Ectodermal cell (in vitro differentiated cells): Measurements from ENCODE around the gene UBASH3B.

ENCODE experiments used
- H3K27ac ChIP-seq: 2 replicates; pipeline ENCODE4 v1.7.0; 2013; ENCODE audit warnings: mild to moderate bottlenecking, low read depth, low read length; ENCODE audit not compliant: insufficient read depth, poor library complexity, severe bottlenecking
- H3K27me3 ChIP-seq: 2 replicates; pipeline ENCODE4 v1.7.0; 2013; ENCODE audit warnings: mild to moderate bottlenecking, low read length; ENCODE audit not compliant: insufficient read depth, control insufficient read depth, poor library complexity, severe bottlenecking
- H3K36me3 ChIP-seq: one replicate; pipeline ENCODE4 v1.7.0; 2013; ENCODE audit warnings: low read length; ENCODE audit not compliant: control insufficient read depth, insufficient read depth
- H3K4me1 ChIP-seq: one replicate; pipeline ENCODE4 v1.7.0; 2013; ENCODE audit warnings: low read length; ENCODE audit not compliant: control insufficient read depth, insufficient read depth
- H3K4me3 ChIP-seq: 2 replicates; pipeline ENCODE4 v1.7.0; 2013; ENCODE audit warnings: low read depth, low read length, control low read depth; ENCODE audit not compliant: insufficient read depth
- H3K9me3 ChIP-seq: 2 replicates; pipeline ENCODE4 v1.7.0; 2013; ENCODE audit warnings: mild to moderate bottlenecking, low read length, moderate library complexity; ENCODE audit not compliant: control insufficient read depth
- WGBS, 2 experiments: methylation state at CpG; one replicate each; pipeline ENCODE4 v1.1.7; 2013; ENCODE audit warnings: missing lambda C conversion rate in 2 of 2; 5-methylcytosine and 5-hydroxymethylcytosine counted together

Gene UBASH3B

GRCh38 chr11:122758974-122759373 is 103.5 kb downstream of the UBASH3B start:
- no peaks in the 10 kb centered on the region for H3K27me3 ChIP-seq
- H3K4me1 ChIP-seq, result peaks cover 6% of the 10 kb centered on the region
- no peaks in the 10 kb centered on the region for H3K9me3 ChIP-seq
- no peak overlapping the region for H3K27ac ChIP-seq
- WGBS, 2 experiments, result 89 to 93% methylated on average over 5 of the region's 5 CpGs
- H3K4me3 ChIP-seq, result no peak overlapping the region
- no peaks in the 10 kb centered on the region for H3K36me3 ChIP-seq

GRCh38 chr11:122763108-122763507 is 107.6 kb downstream of the UBASH3B start:
- H3K4me1 ChIP-seq, result peaks cover 6% of the 10 kb centered on the region
- no peaks in the 10 kb centered on the region for H3K27me3 ChIP-seq
- no peak overlapping the region for H3K4me3 ChIP-seq
- H3K27ac ChIP-seq, result no peak overlapping the region
- no peaks in the 10 kb centered on the region for H3K36me3 ChIP-seq
- no peaks in the 10 kb centered on the region for H3K9me3 ChIP-seq
- WGBS, 2 experiments, result 53% methylated on average over 1 to 2 of the region's 2 CpGs

GRCh38 chr11:122764371-122765090 is 109.0 kb downstream of the UBASH3B start:
- H3K27me3 ChIP-seq, result no peaks in the 10 kb centered on the region
- no peak overlapping the region for H3K4me3 ChIP-seq
- 91 to 92% methylated on average over 7 of the region's 7 CpGs for WGBS, 2 experiments

GRCh38 chr11:122765487-122766131 is 110.1 kb downstream of the UBASH3B start:
- Histone ChIP-seq H3K4me3 (no peak overlapping the region), H3K4me1 (peaks cover 6% of the 10 kb centered on the region), H3K36me3 (no peaks in the 10 kb centered on the region), H3K9me3 (no peaks in the 10 kb centered on the region), H3K27me3 (no peaks in the 10 kb centered on the region), H3K27ac (no peak overlapping the region)
- WGBS, 2 experiments, result 91 to 96% methylated on average over 4 of the region's 4 CpGs

More at GRCh38 chr11:122764371-122765090, 109.0 kb downstream of the UBASH3B start:
- Histone ChIP-seq H3K27ac (no peak overlapping the region), H3K9me3 (no peaks in the 10 kb centered on the region), H3K4me1 (peaks cover 6% of the 10 kb centered on the region), H3K36me3 (no peaks in the 10 kb centered on the region)

GRCh38 chr11:122769126-122769780 is 113.7 kb downstream of the UBASH3B start:
- Histone ChIP-seq H3K9me3 (no peaks in the 10 kb centered on the region), H3K27me3 (no peaks in the 10 kb centered on the region), H3K4me3 (no peak overlapping the region), H3K4me1 (no peaks in the 10 kb centered on the region), H3K27ac (no peak overlapping the region), H3K36me3 (no peaks in the 10 kb centered on the region)
- whole genome bisulfite sequencing, 2 experiments, result 89 to 90% methylated on average over 4 of the region's 4 CpGs

GRCh38 chr11:122772945-122773344 is 117.4 kb downstream of the UBASH3B start:
- 82 to 84% methylated on average over 7 of the region's 7 CpGs for WGBS, 2 experiments
- Histone ChIP-seq H3K4me3 (no peak overlapping the region), H3K9me3 (no peaks in the 10 kb centered on the region), H3K27ac (no peak overlapping the region), H3K4me1 (no peaks in the 10 kb centered on the region), H3K27me3 (no peaks in the 10 kb centered on the region), H3K36me3 (no peaks in the 10 kb centered on the region)

GRCh38 chr11:122773781-122774266 is 118.3 kb downstream of the UBASH3B start:
- H3K27ac ChIP-seq, result no peak overlapping the region
- H3K4me3 ChIP-seq, result no peak overlapping the region
- H3K27me3 ChIP-seq, result no peaks in the 10 kb centered on the region
- no peaks in the 10 kb centered on the region for H3K36me3 ChIP-seq
- 92 to 95% methylated on average over 8 of the region's 8 CpGs for WGBS, 2 experiments
- no peaks in the 10 kb centered on the region for H3K4me1 ChIP-seq
- H3K9me3 ChIP-seq, result no peaks in the 10 kb centered on the region

- WGBS, 2 experiments, result 83 to 90% methylated on average over 2 to 3 of the region's 3 CpGs
- no peaks in the 10 kb centered on the region for H3K36me3 ChIP-seq
Observed at GRCh38 chr11:122775675-122776271, 120.3 kb downstream of the UBASH3B start.

GRCh38 chr11:122776546-122776945 is 121.0 kb downstream of the UBASH3B start:
- Histone ChIP-seq H3K4me3 (no peak overlapping the region), H3K27ac (no peak overlapping the region), H3K27me3 (no peaks in the 10 kb centered on the region), H3K9me3 (no peaks in the 10 kb centered on the region), H3K36me3 (no peaks in the 10 kb centered on the region), H3K4me1 (peaks cover 7% of the 10 kb centered on the region)
- 94 to 96% methylated on average over 4 of the region's 4 CpGs for WGBS, 2 experiments

More at GRCh38 chr11:122775675-122776271, 120.3 kb downstream of the UBASH3B start:
- Histone ChIP-seq H3K4me1 (peaks cover 2% of the 10 kb centered on the region), H3K4me3 (no peak overlapping the region), H3K27me3 (no peaks in the 10 kb centered on the region), H3K27ac (no peak overlapping the region), H3K9me3 (no peaks in the 10 kb centered on the region)

GRCh38 chr11:122777343-122777742 is 121.8 kb downstream of the UBASH3B start:
- H3K4me3 ChIP-seq, result no peak overlapping the region
- no peak overlapping the region for H3K27ac ChIP-seq
- no peaks in the 10 kb centered on the region for H3K9me3 ChIP-seq
- H3K27me3 ChIP-seq, result no peaks in the 10 kb centered on the region
- H3K4me1 ChIP-seq, result peaks cover 7% of the 10 kb centered on the region
- H3K36me3 ChIP-seq, result no peaks in the 10 kb centered on the region
- 92 to 97% methylated on average over 2 to 3 of the region's 3 CpGs for WGBS, 2 experiments
